IPS DF 6.9 (cell line): ENCODE measurements around the gene FAM222B.

ENCODE experiments used
- DNase-seq: peaks from one replicate; pipeline ENCODE4 v3.0.0-alpha.2; 2013; ENCODE audit warnings: low read depth, low spot score
- H3K27ac ChIP-seq: one replicate; pipeline ENCODE4 v1.5.1; 2013; ENCODE audit warnings: low read length, control low read depth
- H3K27me3 ChIP-seq: 2 replicates; pipeline ENCODE4 v1.6.1; 2013; ENCODE audit warnings: mild to moderate bottlenecking, low read length; ENCODE audit not compliant: control insufficient read depth, insufficient read depth
- H3K36me3 ChIP-seq: 2 replicates; pipeline ENCODE4 v1.6.1; 2013; ENCODE audit warnings: low read length; ENCODE audit not compliant: control insufficient read depth, insufficient read depth
- H3K4me1 ChIP-seq: 2 replicates; pipeline ENCODE4 v1.6.1; 2013; ENCODE audit warnings: low read length; ENCODE audit not compliant: control insufficient read depth, insufficient read depth
- H3K4me3 ChIP-seq: 2 replicates; pipeline ENCODE4 v1.5.1; 2013; ENCODE audit warnings: mild to moderate bottlenecking, low read length
- H3K9me3 ChIP-seq: 2 replicates; pipeline ENCODE4 v1.6.1; 2013; ENCODE audit warnings: low read length, inconsistent platforms; ENCODE audit not compliant: control insufficient read depth, insufficient read depth
- WGBS: extraction: QIAGEN DNeasy Blood & Tissue Kit; methylation state at CpG from one replicate; pipeline ENCODE4 v1.1.7; 2013; ENCODE audit warnings: mixed read lengths, missing lambda C conversion rate; ENCODE audit not compliant: insufficient read length, insufficient coverage; 5-methylcytosine and 5-hydroxymethylcytosine counted together

Gene FAM222B

GRCh38 chr17:28867276-28867675 is 24.7 kb upstream of the FAM222B start:
- H3K27ac ChIP-seq: no peak overlapping the region

GRCh38 chr17:28865946-28866752 is 23.6 kb upstream of the FAM222B start:
- Histone ChIP-seq H3K4me3 (no peak overlapping the region), H3K36me3 (no peaks in the 10 kb centered on the region), H3K9me3 (no peaks in the 10 kb centered on the region), H3K27me3 (no peaks in the 10 kb centered on the region), H3K4me1 (no peaks in the 10 kb centered on the region), H3K27ac (no peak overlapping the region)
- no CpG with 5 or more reads among the region's 13 CpGs for WGBS
- no peak for DNase-seq

More at GRCh38 chr17:28867276-28867675, 24.7 kb upstream of the FAM222B start:
- no peak for DNase-seq
- Histone ChIP-seq H3K9me3 (no peaks in the 10 kb centered on the region), H3K27me3 (no peaks in the 10 kb centered on the region), H3K36me3 (no peaks in the 10 kb centered on the region), H3K4me3 (no peak overlapping the region), H3K4me1 (no peaks in the 10 kb centered on the region)
- no CpG with 5 or more reads among the region's 7 CpGs for whole genome bisulfite sequencing

GRCh38 chr17:28864991-28865849 is 22.6 kb upstream of the FAM222B start:
- WGBS: no CpG with 5 or more reads among the region's 11 CpGs
- no peak for DNase-seq
- Histone ChIP-seq H3K27me3 (no peaks in the 10 kb centered on the region), H3K4me3 (no peak overlapping the region), H3K4me1 (no peaks in the 10 kb centered on the region), H3K27ac (no peak overlapping the region), H3K9me3 (no peaks in the 10 kb centered on the region), H3K36me3 (peaks cover 4% of the 10 kb centered on the region; the same call in 1 of the 2 replicates)

GRCh38 chr17:28863953-28864352 is 21.4 kb upstream of the FAM222B start:
- peaks cover 6% of the 10 kb centered on the region; the same call in 1 of the 2 replicates for H3K36me3 ChIP-seq
- no peaks in the 10 kb centered on the region for H3K9me3 ChIP-seq
- no CpG with 5 or more reads among the region's 1 CpG for WGBS
- H3K27ac ChIP-seq: no peak overlapping the region
- no peaks in the 10 kb centered on the region for H3K4me1 ChIP-seq
- H3K4me3 ChIP-seq: no peak overlapping the region
- H3K27me3 ChIP-seq: no peaks in the 10 kb centered on the region
- DNase-seq: no peak

- H3K36me3 ChIP-seq: peaks cover 17% of the 10 kb centered on the region; the same call in 1 of the 2 replicates
- no peak overlapping the region for H3K27ac ChIP-seq
- no peaks in the 10 kb centered on the region for H3K9me3 ChIP-seq
- no peak overlapping the region for H3K4me3 ChIP-seq
- no peaks in the 10 kb centered on the region for H3K4me1 ChIP-seq
- WGBS: no CpG with 5 or more reads among the region's 3 CpGs
- H3K27me3 ChIP-seq: no peaks in the 10 kb centered on the region
- no peak for DNase-seq
Observed at GRCh38 chr17:28862561-28862960, 20.0 kb upstream of the FAM222B start.

- no peaks in the 10 kb centered on the region for H3K27me3 ChIP-seq
- H3K36me3 ChIP-seq: peaks cover 17% of the 10 kb centered on the region; the same call in 1 of the 2 replicates
- no peak overlapping the region for H3K27ac ChIP-seq
- no peaks in the 10 kb centered on the region for H3K9me3 ChIP-seq
- no CpG with 5 or more reads among the region's 8 CpGs for WGBS
- H3K4me1 ChIP-seq: no peaks in the 10 kb centered on the region
- no peak overlapping the region for H3K4me3 ChIP-seq
- no peak for DNase-seq
Observed at GRCh38 chr17:28861393-28862203, 19.0 kb upstream of the FAM222B start.

GRCh38 chr17:28860363-28860808 is 17.8 kb upstream of the FAM222B start:
- no peak overlapping the region for H3K27ac ChIP-seq
- WGBS: no CpG with 5 or more reads among the region's 4 CpGs
- no peaks in the 10 kb centered on the region for H3K27me3 ChIP-seq
- no peak overlapping the region for H3K4me3 ChIP-seq
- no peak for DNase-seq
- H3K36me3 ChIP-seq: peaks cover 21% of the 10 kb centered on the region; the same call in 1 of the 2 replicates
- H3K9me3 ChIP-seq: no peaks in the 10 kb centered on the region
- no peaks in the 10 kb centered on the region for H3K4me1 ChIP-seq

- DNase-seq: no peak
- Histone ChIP-seq H3K4me1 (no peaks in the 10 kb centered on the region), H3K4me3 (no peak overlapping the region), H3K36me3 (peaks cover 21% of the 10 kb centered on the region; the same call in 1 of the 2 replicates), H3K27me3 (no peaks in the 10 kb centered on the region), H3K9me3 (no peaks in the 10 kb centered on the region), H3K27ac (no peak overlapping the region)
- WGBS: no CpG with 5 or more reads among the region's 2 CpGs
Observed at GRCh38 chr17:28858801-28859355, 16.3 kb upstream of the FAM222B start.

GRCh38 chr17:28857905-28858800 is 15.6 kb upstream of the FAM222B start:
- no CpG with 5 or more reads among the region's 3 CpGs for WGBS
- no peak for DNase-seq
- Histone ChIP-seq H3K9me3 (no peaks in the 10 kb centered on the region), H3K36me3 (peaks cover 21% of the 10 kb centered on the region; the same call in 1 of the 2 replicates), H3K4me1 (no peaks in the 10 kb centered on the region), H3K27ac (no peak overlapping the region), H3K4me3 (no peak overlapping the region), H3K27me3 (no peaks in the 10 kb centered on the region)
